K562 (cell line): ENCODE measurements around the gene ST6GALNAC6. TPM values are rescaled to one million over a fixed set of nuclear protein-coding genes. Genes with fewer than 3 reads are reported as not detected.

ENCODE experiments used
- HOXB6 ChIP-seq: fragments of 250-450 bp; sonication (Bioruptor Pico); IDR thresholded peaks from 2 replicates; pipeline ENCODE4 v1.5.1; 2022; ENCODE audit warnings: mild to moderate bottlenecking, borderline replicate concordance
- KLF13 ChIP-seq: fragments of 450-650 bp; IDR thresholded peaks from 2 replicates; pipeline ENCODE4 v1.6.1; 2016; ENCODE audit warnings: missing genetic modification characterization, low read depth, mild to moderate bottlenecking, missing compliant biosample characterization, moderate library complexity, borderline replicate concordance
- MXI1 ChIP-seq: IDR thresholded peaks from 2 replicates; pipeline ENCODE4 v1.6.1; 2011; ENCODE audit warnings: low read depth, mild to moderate bottlenecking, improper control_type of control experiment, low read length
- NFYB ChIP-seq: IDR thresholded peaks from 2 replicates; pipeline ENCODE4 v1.6.1; 2011; ENCODE audit warnings: mild to moderate bottlenecking, moderate library complexity; ENCODE audit not compliant: insufficient read length; ENCODE audit errors: extremely low read depth
- POLR2A ChIP-seq: fragments of 450-650 bp; conservative IDR thresholded peaks from 2 replicates; pipeline ENCODE4 v1.6.1; 2016
- POLR2AphosphoS2 ChIP-seq: IDR thresholded peaks from 2 replicates; pipeline ENCODE4 v1.6.1; 2012; ENCODE audit warnings: low read length, improper control_type of control experiment
- RCOR1 ChIP-seq, 2 experiments: IDR thresholded peaks; 2 replicates each; pipeline ENCODE4 v1.6.1; 2012; ENCODE audit warnings: low read depth in 2 of 2, low read length in 2 of 2, borderline replicate concordance in 1 of 2, improper control_type of control experiment in 1 of 2
- SIN3A ChIP-seq, 2 experiments: fragments of 150-350 bp in 1 of 2; IDR thresholded peaks; 2 replicates each; pipeline ENCODE4 v1.6.1; 2011 to 2016; ENCODE audit warnings: borderline replicate concordance in 2 of 2, low read depth in 2 of 2, low read length in 2 of 2, mild to moderate bottlenecking in 2 of 2, moderate library complexity in 2 of 2; ENCODE audit not compliant: control insufficient read depth in 1 of 2
- SP2 ChIP-seq: IDR thresholded peaks from 2 replicates; pipeline ENCODE4 v1.6.1; 2011; ENCODE audit warnings: mild to moderate bottlenecking, low read depth, low read length, moderate library complexity; ENCODE audit not compliant: poor library complexity, severe bottlenecking; ENCODE audit errors: extremely low read depth
- ZBTB26 ChIP-seq: fragments of 450-650 bp; formaldehyde crosslinking; IDR thresholded peaks from 2 replicates; pipeline ENCODE4 v1.4.0; 2022; ENCODE audit warnings: missing genetic modification characterization
- ZBTB7A ChIP-seq: IDR thresholded peaks from 2 replicates; pipeline ENCODE4 v1.6.1; 2011; ENCODE audit warnings: low read depth, mild to moderate bottlenecking, low read length, moderate library complexity, borderline replicate concordance; ENCODE audit not compliant: control insufficient read depth
- polyA plus RNA-seq, 8 experiments: library from polyadenylated mRNA; depleted of rRNA in 4 of 8; stranded (reverse) in 5 of 8; unstranded in 3 of 8; fragments of >200 nt; fragmentation: Nextera tagmentation in 2 of 8; fragmentation: Illumina TruSeq in 1 of 8; extraction: Ambion mirVana in 2 of 8; extraction: Trizol in 1 of 8; gene quantifications; 2 replicates each; pipeline versions ENCODE4 v1.2.1 to v1.2.3, GENCODE V29; 2011 to 2014; ENCODE audit warnings: inconsistent platforms in 1 of 8, missing spikeins in 1 of 8
- total RNA-seq, 7 experiments: library from RNA; depleted of rRNA in 6 of 7; stranded (reverse); fragments of >200 nt in 6 of 7; fragmentation: Illumina TruSeq in 2 of 7; extraction: Trizol in 2 of 7; gene quantifications; 2 replicates each; pipeline versions ENCODE4 v1.2.1 to v1.2.3, GENCODE V29; 2011 to 2021; ENCODE audit warnings: low replicate concordance in 1 of 7
- TF ChIP-seq, protein P1 (sequence below): fragments of 450-650 bp; formaldehyde crosslinking; IDR thresholded peaks from 2 replicates; pipeline ENCODE4 v1.4.0; 2020; ENCODE audit warnings: mild to moderate bottlenecking, moderate library complexity
- TF ChIP-seq, protein P2 (sequence below): fragments of 450-650 bp; formaldehyde crosslinking; IDR thresholded peaks from 2 replicates; pipeline ENCODE4 v1.4.0; 2020; ENCODE audit warnings: mild to moderate bottlenecking, moderate library complexity
- TF ChIP-seq, protein P3 (sequence below): fragments of 450-650 bp; conservative IDR thresholded peaks from 2 replicates; pipeline ENCODE4 v1.6.1; 2016; ENCODE audit warnings: missing genetic modification characterization, low read depth, mild to moderate bottlenecking, control low read depth, missing compliant biosample characterization

Gene ST6GALNAC6
- total and polyA plus RNA-seq, 9 of the 15 experiments (the other 6 are each of a cell fraction or from before 2014, with no cell fraction given) = 0.13 to 23.0 (median 14.5) TPM

GRCh38 chr9:127930231-127931091 is 31.1 kb upstream of the ST6GALNAC6 start, which contains the start of gene PIP5KL1 (continued):
- TF ChIP-seq KLF13 (tag) (peak; percentile 73; the same call in 1 of the 2 replicates), SP2 (peak; percentile 48), HOXB6 (no peak), ZBTB7A (peak; percentile 66; the same call in 1 of the 2 replicates), MXI1 (peak; percentile 13; the same call in 1 of the 2 replicates), POLR2A (peak; percentile 72), ZBTB26 (CRISPR knock-in tag) (no peak), RCOR1 (IDR thresholded peaks at IDR 0.05; ENCODE audit: borderline replicate concordance in 1 of 2, low read depth in 2 of 2, low read length in 2 of 2) (peak in 1 of 2 experiments; percentile 76; a peak in 2 of 4 replicates), NFYB (peak; percentile 81), POLR2AphosphoS2 (peak; percentile 78; the same call in 1 of the 2 replicates), SIN3A (IDR thresholded peaks at IDR 0.05; ENCODE audit: borderline replicate concordance in 2 of 2, control insufficient read depth in 1 of 2, low read depth in 2 of 2, low read length in 2 of 2) (0 out of 4 replicates have a peak, but pooled peaks of 1 of the 2 experiments have one; percentile 24)
- TF ChIP-seq, protein P1, sequence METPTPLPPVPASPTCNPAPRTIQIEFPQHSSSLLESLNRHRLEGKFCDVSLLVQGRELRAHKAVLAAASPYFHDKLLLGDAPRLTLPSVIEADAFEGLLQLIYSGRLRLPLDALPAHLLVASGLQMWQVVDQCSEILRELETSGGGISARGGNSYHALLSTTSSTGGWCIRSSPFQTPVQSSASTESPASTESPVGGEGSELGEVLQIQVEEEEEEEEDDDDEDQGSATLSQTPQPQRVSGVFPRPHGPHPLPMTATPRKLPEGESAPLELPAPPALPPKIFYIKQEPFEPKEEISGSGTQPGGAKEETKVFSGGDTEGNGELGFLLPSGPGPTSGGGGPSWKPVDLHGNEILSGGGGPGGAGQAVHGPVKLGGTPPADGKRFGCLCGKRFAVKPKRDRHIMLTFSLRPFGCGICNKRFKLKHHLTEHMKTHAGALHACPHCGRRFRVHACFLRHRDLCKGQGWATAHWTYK = 0 out of 2 replicates have a peak, but pooled peaks have one; percentile 14
- TF ChIP-seq, protein P2, sequence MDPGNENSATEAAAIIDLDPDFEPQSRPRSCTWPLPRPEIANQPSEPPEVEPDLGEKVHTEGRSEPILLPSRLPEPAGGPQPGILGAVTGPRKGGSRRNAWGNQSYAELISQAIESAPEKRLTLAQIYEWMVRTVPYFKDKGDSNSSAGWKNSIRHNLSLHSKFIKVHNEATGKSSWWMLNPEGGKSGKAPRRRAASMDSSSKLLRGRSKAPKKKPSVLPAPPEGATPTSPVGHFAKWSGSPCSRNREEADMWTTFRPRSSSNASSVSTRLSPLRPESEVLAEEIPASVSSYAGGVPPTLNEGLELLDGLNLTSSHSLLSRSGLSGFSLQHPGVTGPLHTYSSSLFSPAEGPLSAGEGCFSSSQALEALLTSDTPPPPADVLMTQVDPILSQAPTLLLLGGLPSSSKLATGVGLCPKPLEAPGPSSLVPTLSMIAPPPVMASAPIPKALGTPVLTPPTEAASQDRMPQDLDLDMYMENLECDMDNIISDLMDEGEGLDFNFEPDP = no peak
- TF ChIP-seq, protein P3, sequence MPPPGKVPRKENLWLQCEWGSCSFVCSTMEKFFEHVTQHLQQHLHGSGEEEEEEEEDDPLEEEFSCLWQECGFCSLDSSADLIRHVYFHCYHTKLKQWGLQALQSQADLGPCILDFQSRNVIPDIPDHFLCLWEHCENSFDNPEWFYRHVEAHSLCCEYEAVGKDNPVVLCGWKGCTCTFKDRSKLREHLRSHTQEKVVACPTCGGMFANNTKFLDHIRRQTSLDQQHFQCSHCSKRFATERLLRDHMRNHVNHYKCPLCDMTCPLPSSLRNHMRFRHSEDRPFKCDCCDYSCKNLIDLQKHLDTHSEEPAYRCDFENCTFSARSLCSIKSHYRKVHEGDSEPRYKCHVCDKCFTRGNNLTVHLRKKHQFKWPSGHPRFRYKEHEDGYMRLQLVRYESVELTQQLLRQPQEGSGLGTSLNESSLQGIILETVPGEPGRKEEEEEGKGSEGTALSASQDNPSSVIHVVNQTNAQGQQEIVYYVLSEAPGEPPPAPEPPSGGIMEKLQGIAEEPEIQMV (tag) = peak; percentile 94
